MG63 (cell line): ENCODE results near the gene CCDC141. TPM values are rescaled to one million over a fixed set of nuclear protein-coding genes. Genes with fewer than 3 reads are reported as not detected.

ENCODE experiments used
- DNase-seq: peaks from one replicate; pipeline ENCODE4 v3.0.0-alpha.2; 2020
- H3K27me3 ChIP-seq: fragments of 250-450 bp; sonication (Bioruptor Pico); 2 replicates; pipeline ENCODE4 v1.5.1; 2020; ENCODE audit warnings: mild to moderate bottlenecking, moderate library complexity
- H3K36me3 ChIP-seq: fragments of 250-450 bp; sonication (Bioruptor Pico); 2 replicates; pipeline ENCODE4 v1.5.1; 2020; ENCODE audit warnings: mild to moderate bottlenecking, moderate library complexity
- H3K4me3 ChIP-seq: fragments of 250-450 bp; sonication (Bioruptor Pico); 2 replicates; pipeline ENCODE4 v1.5.1; 2020; ENCODE audit warnings: mild to moderate bottlenecking, moderate library complexity
- H3K9me3 ChIP-seq: fragments of 250-450 bp; sonication (Bioruptor Pico); 2 replicates; pipeline ENCODE4 v1.5.1; 2020; ENCODE audit warnings: mild to moderate bottlenecking, moderate library complexity
- total RNA-seq: library from RNA; depleted of rRNA; stranded (reverse); fragments of >200 nt; shearing (Covaris generic); gene quantifications from 2 replicates; pipeline ENCODE4 v1.2.3, GENCODE V29; 2014; ENCODE audit warnings: low replicate concordance

Gene CCDC141
- total RNA-seq, 1 experiment from 2014 or later: not detected

- no peaks in the 10 kb centered on the region for H3K36me3 ChIP-seq
- no peak for DNase-seq
- no peaks in the 10 kb centered on the region for H3K9me3 ChIP-seq
- H3K4me3 ChIP-seq: no peak overlapping the region
- H3K27me3 ChIP-seq: peaks cover 3% of the 10 kb centered on the region; the same call in 1 of the 2 replicates
Measured at GRCh38 chr2:178946494-178946893, 103.4 kb downstream of the CCDC141 start.

- Histone ChIP-seq H3K36me3 (no peaks in the 10 kb centered on the region), H3K9me3 (no peaks in the 10 kb centered on the region), H3K27me3 (no peaks in the 10 kb centered on the region), H3K4me3 (no peak overlapping the region)
- DNase-seq: no peak
Measured at GRCh38 chr2:178943745-178944144, 106.2 kb downstream of the CCDC141 start.

GRCh38 chr2:178934571-178934970 is 115.4 kb downstream of the CCDC141 start:
- H3K36me3 ChIP-seq: no peaks in the 10 kb centered on the region
- H3K4me3 ChIP-seq: no peak overlapping the region
- no peaks in the 10 kb centered on the region; the same call in 1 of the 2 replicates for H3K27me3 ChIP-seq
- H3K9me3 ChIP-seq: no peaks in the 10 kb centered on the region
- DNase-seq: no peak

GRCh38 chr2:178933493-178933892 is 116.4 kb downstream of the CCDC141 start:
- H3K9me3 ChIP-seq: no peaks in the 10 kb centered on the region
- H3K4me3 ChIP-seq: no peak overlapping the region
- no peaks in the 10 kb centered on the region for H3K36me3 ChIP-seq
- no peak for DNase-seq
- no peaks in the 10 kb centered on the region; the same call in 1 of the 2 replicates for H3K27me3 ChIP-seq

- Histone ChIP-seq H3K4me3 (no peak overlapping the region), H3K27me3 (peaks cover 4% of the 10 kb centered on the region), H3K36me3 (no peaks in the 10 kb centered on the region), H3K9me3 (no peaks in the 10 kb centered on the region)
- DNase-seq: no peak
Measured at GRCh38 chr2:178928077-178928476, 121.9 kb downstream of the CCDC141 start.

GRCh38 chr2:178927173-178927572 is 122.8 kb downstream of the CCDC141 start:
- Histone ChIP-seq H3K36me3 (no peaks in the 10 kb centered on the region), H3K27me3 (peaks cover 4% of the 10 kb centered on the region), H3K4me3 (no peak overlapping the region), H3K9me3 (no peaks in the 10 kb centered on the region)
- DNase-seq: no peak

GRCh38 chr2:178924817-178925216 is 125.1 kb downstream of the CCDC141 start:
- Histone ChIP-seq H3K36me3 (no peaks in the 10 kb centered on the region), H3K4me3 (no peak overlapping the region), H3K27me3 (peaks cover 4% of the 10 kb centered on the region), H3K9me3 (no peaks in the 10 kb centered on the region)
- DNase-seq: no peak

GRCh38 chr2:178923546-178923945 is 126.4 kb downstream of the CCDC141 start:
- peaks cover 4% of the 10 kb centered on the region for H3K27me3 ChIP-seq

GRCh38 chr2:178920916-178921513 is 128.9 kb downstream of the CCDC141 start:
- Histone ChIP-seq H3K4me3 (no peak overlapping the region), H3K9me3 (no peaks in the 10 kb centered on the region), H3K36me3 (no peaks in the 10 kb centered on the region), H3K27me3 (peaks cover under 1% of the 10 kb centered on the region)
- DNase-seq: no peak

More at GRCh38 chr2:178923546-178923945, 126.4 kb downstream of the CCDC141 start:
- no peaks in the 10 kb centered on the region for H3K36me3 ChIP-seq
- no peak for DNase-seq
- H3K9me3 ChIP-seq: no peaks in the 10 kb centered on the region
- H3K4me3 ChIP-seq: no peak overlapping the region

- no peaks in the 10 kb centered on the region for H3K27me3 ChIP-seq
- H3K36me3 ChIP-seq: no peaks in the 10 kb centered on the region
- no peak for DNase-seq
- H3K9me3 ChIP-seq: no peaks in the 10 kb centered on the region
- H3K4me3 ChIP-seq: no peak overlapping the region
Measured at GRCh38 chr2:178917555-178917954, 132.4 kb downstream of the CCDC141 start.

- Histone ChIP-seq H3K4me3 (no peak overlapping the region), H3K9me3 (no peaks in the 10 kb centered on the region), H3K27me3 (no peaks in the 10 kb centered on the region), H3K36me3 (no peaks in the 10 kb centered on the region)
- DNase-seq: no peak
Measured at GRCh38 chr2:178915423-178916173, 134.3 kb downstream of the CCDC141 start.

GRCh38 chr2:178914259-178914849 is 135.6 kb downstream of the CCDC141 start:
- peak; percentile 64 for DNase-seq
- no peaks in the 10 kb centered on the region for H3K36me3 ChIP-seq
- H3K4me3 ChIP-seq: no peak overlapping the region
- no peaks in the 10 kb centered on the region for H3K9me3 ChIP-seq
- no peaks in the 10 kb centered on the region for H3K27me3 ChIP-seq

- Histone ChIP-seq H3K36me3 (no peaks in the 10 kb centered on the region), H3K9me3 (no peaks in the 10 kb centered on the region), H3K27me3 (no peaks in the 10 kb centered on the region), H3K4me3 (no peak overlapping the region)
- no peak for DNase-seq
Measured at GRCh38 chr2:178913049-178913441, 136.9 kb downstream of the CCDC141 start.

GRCh38 chr2:178912416-178913048 is 137.4 kb downstream of the CCDC141 start:
- no peaks in the 10 kb centered on the region for H3K9me3 ChIP-seq
- no peaks in the 10 kb centered on the region for H3K27me3 ChIP-seq
- H3K36me3 ChIP-seq: no peaks in the 10 kb centered on the region
- no peak for DNase-seq
- H3K4me3 ChIP-seq: no peak overlapping the region

- no peak for DNase-seq
- H3K36me3 ChIP-seq: no peaks in the 10 kb centered on the region
- H3K9me3 ChIP-seq: no peaks in the 10 kb centered on the region
- H3K27me3 ChIP-seq: no peaks in the 10 kb centered on the region
- no peak overlapping the region for H3K4me3 ChIP-seq
Measured at GRCh38 chr2:178911039-178911438, 138.9 kb downstream of the CCDC141 start.

- Histone ChIP-seq H3K36me3 (no peaks in the 10 kb centered on the region), H3K4me3 (no peak overlapping the region), H3K9me3 (no peaks in the 10 kb centered on the region), H3K27me3 (no peaks in the 10 kb centered on the region)
- no peak for DNase-seq
Measured at GRCh38 chr2:178910005-178910404, 139.9 kb downstream of the CCDC141 start.

GRCh38 chr2:178909507-178909906 is 140.4 kb downstream of the CCDC141 start:
- H3K9me3 ChIP-seq: no peaks in the 10 kb centered on the region
- H3K4me3 ChIP-seq: no peak overlapping the region
- H3K27me3 ChIP-seq: no peaks in the 10 kb centered on the region
- no peaks in the 10 kb centered on the region for H3K36me3 ChIP-seq
- DNase-seq: no peak
